Hepatocyte (in vitro differentiated cells): ENCODE data around the gene L3MBTL3.

ENCODE experiments used
- CTCF ChIP-seq: fragments of 200-600 bp; sonication (generic); IDR thresholded peaks from 2 replicates; pipeline ENCODE4 v1.5.1; 2016; ENCODE audit warnings: antibody characterized with exemption, mild to moderate bottlenecking; ENCODE audit not compliant: poor library complexity
- EZH2 ChIP-seq: fragments of 200-600 bp; sonication (generic); IDR thresholded peaks from 2 replicates; pipeline ENCODE4 v1.6.1; 2016; ENCODE audit warnings: antibody characterized with exemption, mild to moderate bottlenecking, borderline replicate concordance
- EZH2phosphoT487 ChIP-seq: fragments of 200-600 bp; sonication (generic); IDR thresholded peaks from one replicate; pipeline ENCODE4 v1.6.1; 2018; ENCODE audit warnings: antibody characterized with exemption, mild to moderate bottlenecking, low read depth, moderate library complexity; ENCODE audit not compliant: unreplicated experiment, severe bottlenecking

- no peak for TF ChIP-seq CTCF
- TF ChIP-seq EZH2phosphoT487 = no peak
- TF ChIP-seq EZH2 = no peak
These were observed 111.4 kb downstream of the L3MBTL3 start for GRCh38 chr6:130129762-130130246.
